GM12892 (cell line): Measurements from ENCODE around the gene OR2B6.

Experiments
- DNase-seq: peaks from one replicate; pipeline ENCODE4 v3.0.0; 2011; ENCODE audit not compliant: insufficient read length
- FAIRE-seq: peaks from 2 replicates; lab custom pipeline; 2011; peaks lifted over from hg19 to GRCh38; lab: Jason Lieb, UNC
- POLR2A ChIP-seq: IDR thresholded peaks from 2 replicates; pipeline ENCODE4 v1.6.1; 2011; ENCODE audit warnings: low read depth, low read length, control low read depth
- POLR2AphosphoS5 ChIP-seq: IDR thresholded peaks from 2 replicates; pipeline ENCODE4 v1.6.1; 2011; ENCODE audit warnings: low read depth, low read length, control low read depth
- TAF1 ChIP-seq: IDR thresholded peaks from 2 replicates; pipeline ENCODE4 v1.6.1; 2011; ENCODE audit warnings: low read depth, mild to moderate bottlenecking, control low read depth, low read length, borderline replicate concordance

Gene OR2B6

GRCh38 chr6:28001351-28001750, 44.3 kb downstream of the OR2B6 start:
- FAIRE-seq, result no peak
- DNase-seq, result no peak
- TF ChIP-seq POLR2AphosphoS5 (no peak), TAF1 (no peak), POLR2A (no peak)

GRCh38 chr6:28001751-28002150, 44.7 kb downstream of the OR2B6 start:
- no peak for DNase-seq
- TF ChIP-seq TAF1 (no peak), POLR2AphosphoS5 (no peak), POLR2A (no peak)
- no peak for FAIRE-seq

GRCh38 chr6:28002161-28002560, 45.1 kb downstream of the OR2B6 start:
- FAIRE-seq, result no peak
- TF ChIP-seq POLR2A (no peak), POLR2AphosphoS5 (no peak), TAF1 (no peak)
- DNase-seq, result no peak

- TF ChIP-seq POLR2AphosphoS5 (no peak), POLR2A (no peak), TAF1 (no peak)
- FAIRE-seq (no peak), DNase-seq (no peak)
Observed at GRCh38 chr6:28003059-28003458, 46.0 kb downstream of the OR2B6 start.

- no peak for TF ChIP-seq POLR2AphosphoS5
- no peak for TF ChIP-seq TAF1
- no peak for TF ChIP-seq POLR2A
- no peak for FAIRE-seq
- DNase-seq, result no peak
Observed at GRCh38 chr6:28003661-28004060, 46.6 kb downstream of the OR2B6 start.

- FAIRE-seq (no peak), DNase-seq (no peak)
- TF ChIP-seq TAF1 (no peak), POLR2AphosphoS5 (no peak), POLR2A (no peak)
Observed at GRCh38 chr6:28004350-28005151, 47.5 kb downstream of the OR2B6 start.

GRCh38 chr6:28005152-28005890, 48.3 kb downstream of the OR2B6 start:
- FAIRE-seq (no peak), DNase-seq (no peak)
- TF ChIP-seq TAF1, result no peak
- no peak for TF ChIP-seq POLR2A
- no peak for TF ChIP-seq POLR2AphosphoS5

GRCh38 chr6:28005975-28006374, 48.9 kb downstream of the OR2B6 start:
- DNase-seq (no peak), FAIRE-seq (no peak)
- TF ChIP-seq TAF1 (no peak), POLR2A (no peak), POLR2AphosphoS5 (no peak)
